CD4-positive, alpha-beta memory T cell (primary cell): ENCODE results near the gene PRKAA2. TPM values are rescaled to one million over a fixed set of nuclear protein-coding genes. Genes with fewer than 3 reads are reported as not detected.

Experiments used
- CTCF ChIA-PET: fragments of 350-600 bp; sonication (Branson Sonifier 250); formaldehyde crosslinking; loops from one replicate; lab custom pipeline; 2021; ENCODE audit warnings: inconsistent platforms; ENCODE audit not compliant: partially characterized antibody; lab: Charles Lee
- POLR2A ChIA-PET: fragments of 350-600 bp; sonication (Branson Sonifier 250); formaldehyde crosslinking; loops from one replicate; lab custom pipeline; 2021; ENCODE audit not compliant: partially characterized antibody; lab: Charles Lee
- DNase-seq, 5 donors: peaks; one replicate each; pipeline versions ENCODE4 v3.0.0 to v3.0.0-alpha.2; 2020 to 2022; ENCODE audit warnings: mixed read lengths in 1 of 5
- H3K27ac ChIP-seq: one replicate; pipeline ENCODE4 v1.7.0; 2013; ENCODE audit warnings: low read depth, low read length
- H3K27me3 ChIP-seq: 2 replicates; pipeline ENCODE4 v1.7.0; 2013; ENCODE audit warnings: mild to moderate bottlenecking, low read length, moderate library complexity; ENCODE audit not compliant: insufficient read depth
- H3K36me3 ChIP-seq: 2 replicates; pipeline ENCODE4 v1.7.0; 2013; ENCODE audit warnings: mild to moderate bottlenecking, low read length, moderate library complexity; ENCODE audit not compliant: insufficient read depth
- H3K4me1 ChIP-seq: 2 replicates; pipeline ENCODE4 v1.7.0; 2013; ENCODE audit warnings: mild to moderate bottlenecking, low read length, moderate library complexity; ENCODE audit not compliant: insufficient read depth
- H3K4me3 ChIP-seq, 2 donors: one replicate each; pipeline ENCODE4 v1.7.0; 2013; ENCODE audit warnings: low read length in 2 of 2, mild to moderate bottlenecking in 1 of 2
- H3K9me3 ChIP-seq, 2 donors: one replicate each; pipeline ENCODE4 v1.7.0; 2013; ENCODE audit warnings: low read length in 2 of 2, control low read depth in 1 of 2; ENCODE audit not compliant: control insufficient read depth in 1 of 2
- H3K27ac Mint-ChIP-seq, 7 donors: one replicate each; pipeline ENCODE4 v1.8.0; 2020 to 2021; ENCODE audit warnings: mixed read lengths in 7 of 7, mild to moderate bottlenecking in 6 of 7, inconsistent platforms in 3 of 7, moderate library complexity in 3 of 7
- H3K27me3 Mint-ChIP-seq, 2 donors: one replicate each; pipeline ENCODE4 v1.8.0; 2020 to 2021; ENCODE audit warnings: mixed read lengths in 2 of 2
- H3K36me3 Mint-ChIP-seq, 2 donors: one replicate each; pipeline ENCODE4 v1.8.0; 2020 to 2021; ENCODE audit warnings: mixed read lengths in 2 of 2, inconsistent platforms in 1 of 2, mild to moderate bottlenecking in 1 of 2
- H3K4me1 Mint-ChIP-seq, 4 donors: one replicate each; pipeline ENCODE4 v1.8.0; 2020 to 2021; ENCODE audit warnings: mixed read lengths in 4 of 4, mild to moderate bottlenecking in 1 of 4
- H3K4me3 Mint-ChIP-seq, 8 donors: one replicate each; pipeline ENCODE4 v1.8.0; 2020 to 2021; ENCODE audit warnings: mixed read lengths in 8 of 8, mild to moderate bottlenecking in 7 of 8, moderate library complexity in 6 of 8, inconsistent platforms in 3 of 8
- H3K9me3 Mint-ChIP-seq, 8 donors: one replicate each; pipeline ENCODE4 v1.8.0; 2020 to 2021; ENCODE audit warnings: mixed read lengths in 8 of 8, mild to moderate bottlenecking in 5 of 8, inconsistent platforms in 3 of 8, moderate library complexity in 1 of 8
- intact Hi-C: fragments of 100-400 bp; cut with micrococcal nuclease; formaldehyde crosslinking; loops from one replicate; pipeline ENCODE4 v1.15.1; 2023
- polyA plus RNA-seq, 2 donors: library from polyadenylated mRNA; unstranded; fragments of 300-500 nt; fragmentation: Illumina TruSeq; gene quantifications; one replicate each; pipeline ENCODE4 v1.2.3, GENCODE V29; 2021
- total RNA-seq, 2 experiments: library from RNA; stranded (reverse); gene quantifications; one replicate each; pipeline ENCODE4 v1.2.3, GENCODE V29; 2021

PRKAA2 gene
- total and polyA plus RNA-seq, 4 experiments from 2014 or later: not detected

GRCh38 chr1:56643661-56644060 lies 1.5 kb upstream of the PRKAA2 start:
- DNase-seq: no peak
- peaks cover 2 to 14% (median 8%) of the 10 kb centered on the region in 4 donors for H3K4me1 Mint-ChIP-seq
- POLR2A ChIA-PET: no interaction called here
- H3K9me3 Mint-ChIP-seq: peaks cover 0 to 4% (median 1%) of the 10 kb centered on the region in 8 donors
- H3K9me3 ChIP-seq: no peaks in the 10 kb centered on the region
- no peaks in the 10 kb centered on the region for H3K36me3 ChIP-seq
- H3K27ac Mint-ChIP-seq: no peak overlapping the region
- H3K4me3 ChIP-seq: no peak overlapping the region
- peak overlapping the region in 2 of 8 donors; percentile 53 to 59 for H3K4me3 Mint-ChIP-seq
- CTCF ChIA-PET: no interaction called here
- H3K27ac ChIP-seq: no peak overlapping the region
- H3K27me3 Mint-ChIP-seq: peaks cover 26 to 34% of the 10 kb centered on the region in 2 donors
- no peaks in the 10 kb centered on the region for H3K4me1 ChIP-seq
- H3K36me3 Mint-ChIP-seq: no peaks in the 10 kb centered on the region
- peaks cover 14% of the 10 kb centered on the region for H3K27me3 ChIP-seq
- intact Hi-C loops: no loop called here

GRCh38 chr1:56644064-56644918 lies 823 bp upstream of the PRKAA2 start:
- Mint-ChIP-seq H3K4me1 (peaks cover 2 to 14% (median 8%) of the 10 kb centered on the region in 4 donors), H3K4me3 (peak overlapping the region in 7 of 8 donors; percentile 32 to 77 (median 61)), H3K27ac (no peak overlapping the region), H3K36me3 (no peaks in the 10 kb centered on the region), H3K9me3 (peaks cover 0 to 4% (median 1%) of the 10 kb centered on the region in 8 donors), H3K27me3 (peaks cover 26 to 34% of the 10 kb centered on the region in 2 donors)
- ChIA-PET CTCF (no interaction called here), POLR2A (no interaction called here)
- intact Hi-C loops: no loop called here
- Histone ChIP-seq H3K4me1 (no peaks in the 10 kb centered on the region), H3K27me3 (peaks cover 15% of the 10 kb centered on the region), H3K4me3 (no peak overlapping the region), H3K27ac (no peak overlapping the region), H3K9me3 (no peaks in the 10 kb centered on the region), H3K36me3 (no peaks in the 10 kb centered on the region)
- no peak for DNase-seq

GRCh38 chr1:56645677-56646305 lies 677 bp downstream of the PRKAA2 start:
- POLR2A ChIA-PET: no interaction called here
- CTCF ChIA-PET: no interaction called here
- H3K27me3 ChIP-seq: peaks cover 15% of the 10 kb centered on the region
- H3K4me3 Mint-ChIP-seq: peak overlapping the region in 6 of 8 donors; percentile 30 to 54 (median 46)
- H3K4me1 Mint-ChIP-seq: peaks cover 2 to 14% (median 8%) of the 10 kb centered on the region in 4 donors
- DNase-seq: no peak
- no peaks in the 10 kb centered on the region for H3K4me1 ChIP-seq
- no peaks in the 10 kb centered on the region for H3K36me3 ChIP-seq
- H3K27ac ChIP-seq: no peak overlapping the region
- H3K4me3 ChIP-seq: no peak overlapping the region
- H3K9me3 Mint-ChIP-seq: peaks cover 0 to 4% (median 1%) of the 10 kb centered on the region in 8 donors
- intact Hi-C loops: no loop called here
- H3K27me3 Mint-ChIP-seq: peaks cover 26 to 32% of the 10 kb centered on the region in 2 donors
- peak overlapping the region in 1 of 7 donors; percentile 8 for H3K27ac Mint-ChIP-seq
- no peaks in the 10 kb centered on the region for H3K36me3 Mint-ChIP-seq
- no peaks in the 10 kb centered on the region for H3K9me3 ChIP-seq

GRCh38 chr1:56646611-56647010 lies 1.5 kb downstream of the PRKAA2 start:
- peaks cover 15% of the 10 kb centered on the region for H3K27me3 ChIP-seq
- Mint-ChIP-seq H3K36me3 (no peaks in the 10 kb centered on the region), H3K4me3 (no peak overlapping the region), H3K27me3 (peaks cover 26 to 32% of the 10 kb centered on the region in 2 donors), H3K27ac (no peak overlapping the region), H3K4me1 (peaks cover 2 to 14% (median 8%) of the 10 kb centered on the region in 4 donors), H3K9me3 (peaks cover 0 to 4% (median 1%) of the 10 kb centered on the region in 8 donors)
- no peaks in the 10 kb centered on the region for H3K4me1 ChIP-seq
- ChIA-PET CTCF (no interaction called here), POLR2A (no interaction called here)
- no peaks in the 10 kb centered on the region for H3K9me3 ChIP-seq
- no peak overlapping the region for H3K27ac ChIP-seq
- intact Hi-C loops: no loop called here
- H3K4me3 ChIP-seq: no peak overlapping the region
- no peaks in the 10 kb centered on the region for H3K36me3 ChIP-seq
- no peak for DNase-seq

GRCh38 chr1:56647106-56647505 lies 2.0 kb downstream of the PRKAA2 start:
- Mint-ChIP-seq H3K4me3 (no peak overlapping the region), H3K36me3 (no peaks in the 10 kb centered on the region), H3K27me3 (peaks cover 23 to 32% of the 10 kb centered on the region in 2 donors), H3K9me3 (peaks cover 0 to 4% (median 1%) of the 10 kb centered on the region in 8 donors), H3K4me1 (peaks cover 2 to 14% (median 8%) of the 10 kb centered on the region in 4 donors), H3K27ac (no peak overlapping the region)
- POLR2A ChIA-PET: no interaction called here
- Histone ChIP-seq H3K27me3 (peaks cover 15% of the 10 kb centered on the region), H3K4me1 (no peaks in the 10 kb centered on the region), H3K36me3 (no peaks in the 10 kb centered on the region), H3K4me3 (no peak overlapping the region), H3K9me3 (no peaks in the 10 kb centered on the region), H3K27ac (no peak overlapping the region)
- CTCF ChIA-PET: no interaction called here
- no peak for DNase-seq
- intact Hi-C loops: no loop called here

GRCh38 chr1:56648546-56648945 lies 3.4 kb downstream of the PRKAA2 start:
- ChIA-PET CTCF (no interaction called here), POLR2A (no interaction called here)
- Histone ChIP-seq H3K4me1 (no peaks in the 10 kb centered on the region), H3K27ac (no peak overlapping the region), H3K27me3 (peaks cover 15% of the 10 kb centered on the region), H3K36me3 (no peaks in the 10 kb centered on the region), H3K9me3 (no peaks in the 10 kb centered on the region), H3K4me3 (no peak overlapping the region)
- intact Hi-C loops: no loop called here
- peaks cover 21 to 26% of the 10 kb centered on the region in 2 donors for H3K27me3 Mint-ChIP-seq
- peaks cover 2 to 14% (median 8%) of the 10 kb centered on the region in 4 donors for H3K4me1 Mint-ChIP-seq
- peaks cover 0 to 4% (median 0%) of the 10 kb centered on the region in 8 donors for H3K9me3 Mint-ChIP-seq
- H3K27ac Mint-ChIP-seq: no peak overlapping the region
- no peak overlapping the region for H3K4me3 Mint-ChIP-seq
- H3K36me3 Mint-ChIP-seq: no peaks in the 10 kb centered on the region
- DNase-seq: no peak

- H3K9me3 Mint-ChIP-seq: peaks cover 0 to 31% (median 16%) of the 10 kb centered on the region in 8 donors
- no peaks in the 10 kb centered on the region for H3K36me3 Mint-ChIP-seq
- Histone ChIP-seq H3K4me3 (no peak overlapping the region), H3K9me3 (no peaks in the 10 kb centered on the region), H3K27ac (no peak overlapping the region), H3K4me1 (no peaks in the 10 kb centered on the region), H3K36me3 (no peaks in the 10 kb centered on the region), H3K27me3 (no peaks in the 10 kb centered on the region)
- no peak for DNase-seq
- POLR2A ChIA-PET: no interaction called here
- CTCF ChIA-PET: no interaction called here
- no peak overlapping the region for H3K4me3 Mint-ChIP-seq
- intact Hi-C loops: no loop called here
- no peaks in the 10 kb centered on the region for H3K27me3 Mint-ChIP-seq
- H3K27ac Mint-ChIP-seq: no peak overlapping the region
- H3K4me1 Mint-ChIP-seq: no peaks in the 10 kb centered on the region
Measured at GRCh38 chr1:56654126-56654923, 9.2 kb downstream of the PRKAA2 start.
